ENCODE results near the gene FKBP1A. TPM values are rescaled to one million over a fixed set of nuclear protein-coding genes. Genes with fewer than 3 reads are reported as not detected.

FKBP1A gene
- total RNA-seq, 1 experiment from 2014 or later = 196 TPM

DNA sequence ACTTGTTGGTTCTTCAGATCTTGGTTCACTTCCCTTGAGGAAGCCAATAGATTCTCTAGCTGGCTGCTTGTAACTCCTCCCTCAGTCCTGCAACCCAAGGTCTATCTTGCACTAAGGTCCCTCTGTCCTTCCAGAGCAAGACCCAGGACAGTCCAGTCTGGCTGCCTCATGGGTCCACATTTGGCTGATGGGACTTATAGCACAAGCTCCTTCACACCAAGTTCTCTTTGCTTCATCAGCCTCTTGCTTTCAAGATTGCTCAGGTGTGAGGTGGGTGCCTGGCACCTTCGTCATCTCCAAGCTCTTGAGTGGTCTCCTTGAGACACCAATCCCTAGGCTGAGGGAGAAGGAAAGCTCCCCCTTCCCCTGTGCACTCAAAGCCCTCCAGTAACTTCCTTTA, 45.5 kb upstream of the FKBP1A start:
- Histone ChIP-seq H4K8ac (replicated peaks; ENCODE audit: insufficient read length, low read depth, low read length) (no peak overlapping the region), H2BK5ac (ENCODE audit: insufficient read length, low read length) (no peak overlapping the region), H2AK5ac (ENCODE audit: insufficient read length, low read length) (no peak overlapping the region), H2AFZ (ENCODE audit: low read length) (no peak overlapping the region), H3K79me1 (ENCODE audit: insufficient read depth, low read depth, low read length, poor library complexity, severe bottlenecking) (no peaks in the 10 kb centered on the region), H3T11ph (ENCODE audit: low read length) (no peak overlapping the region), H4K20me1 (ENCODE audit: control insufficient read depth, insufficient read depth, insufficient read length) (no peaks in the 10 kb centered on the region), H3K23ac (ENCODE audit: insufficient read length, low read depth, low read length) (no peak overlapping the region), H3K56ac (ENCODE audit: insufficient read length, low read depth, low read length) (no peak overlapping the region), H3K4ac (ENCODE audit: low read depth, low read length) (no peak overlapping the region), H3K14ac (ENCODE audit: insufficient read depth, low read length) (no peak overlapping the region), H4K91ac (ENCODE audit: insufficient read length, low read depth, low read length) (no peak overlapping the region), H3K9ac (ENCODE audit: extremely low read depth, insufficient read length, low read length) (no peak overlapping the region), H3K4me1 (ENCODE audit: insufficient read depth, low read length) (no peaks in the 10 kb centered on the region), H3K27ac (ENCODE audit: insufficient read length, low read depth, low read length) (no peak overlapping the region), H3K18ac (ENCODE audit: insufficient read length, low read depth, low read length) (no peak overlapping the region), H4K5ac (ENCODE audit: insufficient read length, low read depth, low read length) (no peak overlapping the region), H2BK12ac (ENCODE audit: insufficient read length, low read depth, low read length) (no peak overlapping the region), H2BK20ac (ENCODE audit: low read depth, low read length, poor library complexity, severe bottlenecking) (no peak overlapping the region), H3K4me2 (ENCODE audit: insufficient read depth, insufficient read length, low read length) (no peak overlapping the region), H2BK120ac (ENCODE audit: low read depth, low read length, poor library complexity, severe bottlenecking) (no peak overlapping the region), H2BK15ac (ENCODE audit: low read depth, low read length) (no peak overlapping the region), H3K9me3 (ENCODE audit: control insufficient read depth, low read depth, low read length) (peaks cover 11% of the 10 kb centered on the region), H3K79me2 (ENCODE audit: insufficient read depth, low read length) (no peaks in the 10 kb centered on the region), H3K23me2 (ENCODE audit: insufficient read length, low read depth, low read length, poor library complexity, severe bottlenecking) (no peaks in the 10 kb centered on the region), H3K27me3 (ENCODE audit: insufficient read depth, low read length) (no peaks in the 10 kb centered on the region)
- H3K9me3 Mint-ChIP-seq = peaks cover 13 to 14% of the 10 kb centered on the region in 2 experiments
- no CpG with 5 or more reads among the region's 1 CpG for WGBS (ENCODE audit: extremely low coverage, insufficient read length, low lambda C conversion rate)
- no peaks in the 10 kb centered on the region; the same call in 1 of the 2 replicates for H3K27me3 Mint-ChIP-seq (ENCODE audit: low read depth)
- no peak for TF ChIP-seq CTCF (conservative IDR thresholded peaks at IDR 0.05)
- H3K36me3 Mint-ChIP-seq (ENCODE audit: insufficient read depth in 1 of 3, low read depth in 3 of 3) = peaks cover 16 to 31% (median 28%) of the 10 kb centered on the region in 3 experiments
- no peak for DNase-seq
- H3K27ac Mint-ChIP-seq = no peak overlapping the region
- H3K4me3 Mint-ChIP-seq = no peak overlapping the region
- H3K4me1 Mint-ChIP-seq = peaks cover 2 to 21% of the 10 kb centered on the region in 2 experiments

Measured in H9 (cell line).